ENCODE measurements around the gene ENO4. TPM values are rescaled to one million over a fixed set of nuclear protein-coding genes. Genes with fewer than 3 reads are reported as not detected.

ENO4 gene
- total and polyA plus RNA-seq, 2 donors = 0.11 to 0.14 TPM

- Histone ChIP-seq H3K4me1 (ENCODE audit: control insufficient read depth in 2 of 2, insufficient read depth in 2 of 2, low read length in 2 of 2) (peaks cover 5 to 21% of the 10 kb centered on the region in 2 donors), H3K9me3 (ENCODE audit: control insufficient read depth in 2 of 2, insufficient read depth in 1 of 2, low read length in 1 of 2) (no peaks in the 10 kb centered on the region), H3K36me3 (ENCODE audit: control insufficient read depth in 2 of 2, insufficient read depth in 2 of 2, low read length in 1 of 2) (no peaks in the 10 kb centered on the region), H3K4me3 (ENCODE audit: low read length in 2 of 2) (no peak overlapping the region), H3K27ac (ENCODE audit: low read depth in 1 of 2, low read length in 1 of 2) (peak overlapping the region in 1 of 2 donors; percentile 26), H3K27me3 (ENCODE audit: control insufficient read depth in 2 of 2, insufficient read depth in 1 of 2, low read length in 1 of 2) (peaks cover 0 to 2% of the 10 kb centered on the region in 2 donors)
- DNase-seq (ENCODE audit: low read depth in 6 of 9, low spot score in 9 of 9) = peak in 1 of 9 donors; percentile 28
- WGBS = 86% methylated on average over 5 of the region's 5 CpGs
Measured at GRCh38 chr10:116838143-116838725, 11.1 kb upstream of the ENO4 start.

- H3K4me3 ChIP-seq (ENCODE audit: low read length in 2 of 2) = no peak overlapping the region
- WGBS = 98% methylated on average over 6 of the region's 6 CpGs
- no peak overlapping the region for H3K27ac ChIP-seq (ENCODE audit: low read depth in 1 of 2, low read length in 1 of 2)
- peaks cover 0 to 2% of the 10 kb centered on the region in 2 donors for H3K27me3 ChIP-seq (ENCODE audit: control insufficient read depth in 2 of 2, insufficient read depth in 1 of 2, low read length in 1 of 2)
- peaks cover 5 to 10% of the 10 kb centered on the region in 2 donors for H3K4me1 ChIP-seq (ENCODE audit: control insufficient read depth in 2 of 2, insufficient read depth in 2 of 2, low read length in 2 of 2)
- no peaks in the 10 kb centered on the region for H3K9me3 ChIP-seq (ENCODE audit: control insufficient read depth in 2 of 2, insufficient read depth in 1 of 2, low read length in 1 of 2)
- DNase-seq (ENCODE audit: low read depth in 6 of 9, low spot score in 9 of 9) = no peak
- no peaks in the 10 kb centered on the region for H3K36me3 ChIP-seq (ENCODE audit: control insufficient read depth in 2 of 2, insufficient read depth in 2 of 2, low read length in 1 of 2)
Measured at GRCh38 chr10:116840389-116841075, 8.8 kb upstream of the ENO4 start.

GRCh38 chr10:116845823-116846222, 3.5 kb upstream of the ENO4 start:
- 88% methylated on average over 2 of the region's 2 CpGs for WGBS
- H3K36me3 ChIP-seq (ENCODE audit: control insufficient read depth in 2 of 2, insufficient read depth in 2 of 2, low read length in 1 of 2) = no peaks in the 10 kb centered on the region

GRCh38 chr10:116848032-116848943, 1.0 kb upstream of the ENO4 start:
- Histone ChIP-seq H3K4me1 (ENCODE audit: control insufficient read depth in 2 of 2, insufficient read depth in 2 of 2, low read length in 2 of 2) (peaks cover 2 to 14% of the 10 kb centered on the region in 2 donors), H3K27me3 (ENCODE audit: control insufficient read depth in 2 of 2, insufficient read depth in 1 of 2, low read length in 1 of 2) (peaks cover 4 to 40% of the 10 kb centered on the region in 2 donors), H3K27ac (ENCODE audit: low read depth in 1 of 2, low read length in 1 of 2) (peak overlapping the region; percentile 20 to 37), H3K9me3 (ENCODE audit: control insufficient read depth in 2 of 2, insufficient read depth in 1 of 2, low read length in 1 of 2) (no peaks in the 10 kb centered on the region), H3K36me3 (ENCODE audit: control insufficient read depth in 2 of 2, insufficient read depth in 2 of 2, low read length in 1 of 2) (no peaks in the 10 kb centered on the region), H3K4me3 (ENCODE audit: low read length in 2 of 2) (peak overlapping the region; percentile 55 to 60)
- DNase-seq (ENCODE audit: low read depth in 6 of 9, low spot score in 9 of 9) = peak in 2 of 9 donors; percentile 16 to 53
- WGBS = 7% methylated on average over 17 of the region's 17 CpGs

More at GRCh38 chr10:116845823-116846222, 3.5 kb upstream of the ENO4 start:
- DNase-seq (ENCODE audit: low read depth in 6 of 9, low spot score in 9 of 9) = no peak
- H3K9me3 ChIP-seq (ENCODE audit: control insufficient read depth in 2 of 2, insufficient read depth in 1 of 2, low read length in 1 of 2) = no peaks in the 10 kb centered on the region
- peaks cover 4 to 36% of the 10 kb centered on the region in 2 donors for H3K27me3 ChIP-seq (ENCODE audit: control insufficient read depth in 2 of 2, insufficient read depth in 1 of 2, low read length in 1 of 2)
- no peak overlapping the region for H3K27ac ChIP-seq (ENCODE audit: low read depth in 1 of 2, low read length in 1 of 2)
- peaks cover 2 to 14% of the 10 kb centered on the region in 2 donors for H3K4me1 ChIP-seq (ENCODE audit: control insufficient read depth in 2 of 2, insufficient read depth in 2 of 2, low read length in 2 of 2)
- no peak overlapping the region for H3K4me3 ChIP-seq (ENCODE audit: low read length in 2 of 2)

- DNase-seq (ENCODE audit: low read depth in 6 of 9, low spot score in 9 of 9) = no peak
- Histone ChIP-seq H3K36me3 (ENCODE audit: control insufficient read depth in 2 of 2, insufficient read depth in 2 of 2, low read length in 1 of 2) (no peaks in the 10 kb centered on the region), H3K27ac (ENCODE audit: low read depth in 1 of 2, low read length in 1 of 2) (peak overlapping the region; percentile 43 to 66), H3K4me3 (ENCODE audit: low read length in 2 of 2) (peak overlapping the region; percentile 55 to 60), H3K9me3 (ENCODE audit: control insufficient read depth in 2 of 2, insufficient read depth in 1 of 2, low read length in 1 of 2) (no peaks in the 10 kb centered on the region), H3K27me3 (ENCODE audit: control insufficient read depth in 2 of 2, insufficient read depth in 1 of 2, low read length in 1 of 2) (peaks cover 4 to 40% of the 10 kb centered on the region in 2 donors), H3K4me1 (ENCODE audit: control insufficient read depth in 2 of 2, insufficient read depth in 2 of 2, low read length in 2 of 2) (peaks cover 2 to 14% of the 10 kb centered on the region in 2 donors)
- WGBS = under 1% methylated on average over 23 of the region's 23 CpGs
Measured at GRCh38 chr10:116848944-116849247, 403 bp upstream of the ENO4 start.

GRCh38 chr10:116850058-116850611, 836 bp downstream of the ENO4 start:
- no peaks in the 10 kb centered on the region for H3K9me3 ChIP-seq (ENCODE audit: control insufficient read depth in 2 of 2, insufficient read depth in 1 of 2, low read length in 1 of 2)
- no peaks in the 10 kb centered on the region for H3K36me3 ChIP-seq (ENCODE audit: control insufficient read depth in 2 of 2, insufficient read depth in 2 of 2, low read length in 1 of 2)
- no peak for DNase-seq (ENCODE audit: low read depth in 6 of 9, low spot score in 9 of 9)
- WGBS = 75% methylated on average over 10 of the region's 10 CpGs
- peak overlapping the region; percentile 55 to 60 for H3K4me3 ChIP-seq (ENCODE audit: low read length in 2 of 2)
- H3K27me3 ChIP-seq (ENCODE audit: control insufficient read depth in 2 of 2, insufficient read depth in 1 of 2, low read length in 1 of 2) = peaks cover 4 to 40% of the 10 kb centered on the region in 2 donors
- H3K27ac ChIP-seq (ENCODE audit: low read depth in 1 of 2, low read length in 1 of 2) = no peak overlapping the region
- H3K4me1 ChIP-seq (ENCODE audit: control insufficient read depth in 2 of 2, insufficient read depth in 2 of 2, low read length in 2 of 2) = peaks cover 2 to 14% of the 10 kb centered on the region in 2 donors

- no peak overlapping the region for H3K4me3 ChIP-seq (ENCODE audit: low read length in 2 of 2)
- H3K36me3 ChIP-seq (ENCODE audit: control insufficient read depth in 2 of 2, insufficient read depth in 2 of 2, low read length in 1 of 2) = no peaks in the 10 kb centered on the region
- H3K27me3 ChIP-seq (ENCODE audit: control insufficient read depth in 2 of 2, insufficient read depth in 1 of 2, low read length in 1 of 2) = peaks cover 4 to 37% of the 10 kb centered on the region in 2 donors
- no peak overlapping the region for H3K27ac ChIP-seq (ENCODE audit: low read depth in 1 of 2, low read length in 1 of 2)
- DNase-seq (ENCODE audit: low read depth in 6 of 9, low spot score in 9 of 9) = no peak
- H3K4me1 ChIP-seq (ENCODE audit: control insufficient read depth in 2 of 2, insufficient read depth in 2 of 2, low read length in 2 of 2) = peaks cover 2 to 14% of the 10 kb centered on the region in 2 donors
- H3K9me3 ChIP-seq (ENCODE audit: control insufficient read depth in 2 of 2, insufficient read depth in 1 of 2, low read length in 1 of 2) = no peaks in the 10 kb centered on the region
- WGBS = 95% methylated on average over 1 of the region's 1 CpG
Measured at GRCh38 chr10:116852246-116852645, 2.9 kb downstream of the ENO4 start.

- Histone ChIP-seq H3K36me3 (ENCODE audit: control insufficient read depth in 2 of 2, insufficient read depth in 2 of 2, low read length in 1 of 2) (no peaks in the 10 kb centered on the region), H3K4me3 (ENCODE audit: low read length in 2 of 2) (no peak overlapping the region), H3K27me3 (ENCODE audit: control insufficient read depth in 2 of 2, insufficient read depth in 1 of 2, low read length in 1 of 2) (peaks cover 4 to 29% of the 10 kb centered on the region in 2 donors), H3K9me3 (ENCODE audit: control insufficient read depth in 2 of 2, insufficient read depth in 1 of 2, low read length in 1 of 2) (no peaks in the 10 kb centered on the region), H3K4me1 (ENCODE audit: control insufficient read depth in 2 of 2, insufficient read depth in 2 of 2, low read length in 2 of 2) (peaks cover 2 to 9% of the 10 kb centered on the region in 2 donors), H3K27ac (ENCODE audit: low read depth in 1 of 2, low read length in 1 of 2) (no peak overlapping the region)
- DNase-seq (ENCODE audit: low read depth in 6 of 9, low spot score in 9 of 9) = no peak
- WGBS = 90% methylated on average over 4 of the region's 4 CpGs
Measured at GRCh38 chr10:116853287-116853686, 4.0 kb downstream of the ENO4 start.

All from thymus (tissue), 11 donors.